GM12865 (cell line): ENCODE measurements around the gene C5orf22.

Source experiments
- DNase-seq: peaks from one replicate; pipeline ENCODE4 v3.0.0; 2010; ENCODE audit warnings: low read depth
- H3K4me3 ChIP-seq: 2 replicates; pipeline ENCODE4 v1.5.1; 2011; ENCODE audit warnings: mild to moderate bottlenecking, low read depth, low read length, control low read depth
- TF ChIP-seq, protein P1 (sequence below): IDR thresholded peaks from 2 replicates; pipeline ENCODE4 v1.5.1; 2011; ENCODE audit warnings: low read length, control low read depth, low read depth, inconsistent platforms; ENCODE audit not compliant: insufficient read depth; ENCODE audit errors: missing control alignments

C5orf22 gene

DNA sequence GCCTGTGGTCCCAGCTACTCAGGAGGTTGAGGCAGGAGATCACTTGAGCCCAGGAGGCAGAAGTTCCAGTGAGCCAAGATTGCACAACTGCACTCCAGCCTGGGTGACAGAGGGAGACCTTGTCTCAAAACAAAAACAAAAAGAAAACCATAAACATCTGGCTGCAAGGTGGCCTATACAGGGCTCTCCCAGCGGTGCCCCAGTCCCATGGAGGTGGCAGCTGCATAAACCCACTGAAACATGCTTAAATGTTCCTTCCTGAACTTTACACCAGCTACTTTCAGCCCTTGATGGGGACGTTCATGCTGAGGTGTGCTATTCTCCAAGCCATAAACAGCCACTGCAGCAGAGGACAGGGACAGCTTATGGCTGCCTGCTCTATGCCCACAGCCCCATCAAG is 35.8 kb upstream of the C5orf22 start:
- TF ChIP-seq, protein P1, sequence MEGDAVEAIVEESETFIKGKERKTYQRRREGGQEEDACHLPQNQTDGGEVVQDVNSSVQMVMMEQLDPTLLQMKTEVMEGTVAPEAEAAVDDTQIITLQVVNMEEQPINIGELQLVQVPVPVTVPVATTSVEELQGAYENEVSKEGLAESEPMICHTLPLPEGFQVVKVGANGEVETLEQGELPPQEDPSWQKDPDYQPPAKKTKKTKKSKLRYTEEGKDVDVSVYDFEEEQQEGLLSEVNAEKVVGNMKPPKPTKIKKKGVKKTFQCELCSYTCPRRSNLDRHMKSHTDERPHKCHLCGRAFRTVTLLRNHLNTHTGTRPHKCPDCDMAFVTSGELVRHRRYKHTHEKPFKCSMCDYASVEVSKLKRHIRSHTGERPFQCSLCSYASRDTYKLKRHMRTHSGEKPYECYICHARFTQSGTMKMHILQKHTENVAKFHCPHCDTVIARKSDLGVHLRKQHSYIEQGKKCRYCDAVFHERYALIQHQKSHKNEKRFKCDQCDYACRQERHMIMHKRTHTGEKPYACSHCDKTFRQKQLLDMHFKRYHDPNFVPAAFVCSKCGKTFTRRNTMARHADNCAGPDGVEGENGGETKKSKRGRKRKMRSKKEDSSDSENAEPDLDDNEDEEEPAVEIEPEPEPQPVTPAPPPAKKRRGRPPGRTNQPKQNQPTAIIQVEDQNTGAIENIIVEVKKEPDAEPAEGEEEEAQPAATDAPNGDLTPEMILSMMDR = no peak
- no peak for DNase-seq
- no peak overlapping the region for H3K4me3 ChIP-seq

DNA sequence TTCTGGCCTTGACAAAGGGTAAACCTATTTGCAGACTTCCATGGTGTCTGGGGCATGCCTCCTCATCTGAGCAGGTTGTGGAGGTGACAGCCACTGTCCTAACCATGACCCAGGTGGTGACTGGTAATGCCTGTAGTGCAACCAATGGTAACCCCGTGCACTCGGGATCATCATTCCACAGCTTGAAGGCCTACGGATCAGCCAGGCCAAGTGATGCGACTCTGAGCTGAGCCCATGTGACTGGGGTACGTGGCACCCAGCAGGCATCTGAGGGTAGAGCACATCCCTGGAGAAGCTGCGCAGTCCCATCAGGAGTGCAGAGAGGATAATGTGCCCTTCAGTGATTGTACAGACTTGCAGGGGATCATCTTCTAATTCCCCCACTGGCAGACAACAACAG is 35.2 kb upstream of the C5orf22 start:
- TF ChIP-seq, protein P1 = no peak
- DNase-seq = no peak
- no peak overlapping the region for H3K4me3 ChIP-seq

DNA sequence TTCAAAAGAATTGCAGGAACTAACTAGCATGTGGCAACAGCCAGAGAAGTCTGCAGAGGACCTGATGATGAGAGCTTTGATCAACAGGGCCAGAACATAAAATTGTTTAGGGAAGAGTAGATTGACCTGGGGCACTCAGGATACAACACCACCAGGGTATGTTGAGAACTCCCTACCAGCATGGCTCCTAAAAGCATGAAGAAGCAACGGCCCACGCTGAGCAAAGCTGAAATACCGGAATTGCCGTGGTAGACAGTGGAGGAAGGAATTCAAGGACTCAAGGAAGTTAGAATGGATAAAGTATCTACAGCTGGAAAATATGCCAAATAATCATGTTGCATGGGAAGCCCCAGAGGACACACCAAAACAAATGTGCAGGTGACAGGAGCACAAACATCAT is 31.8 kb upstream of the C5orf22 start:
- no peak overlapping the region for H3K4me3 ChIP-seq
- TF ChIP-seq, protein P1 = no peak
- DNase-seq = no peak

DNA sequence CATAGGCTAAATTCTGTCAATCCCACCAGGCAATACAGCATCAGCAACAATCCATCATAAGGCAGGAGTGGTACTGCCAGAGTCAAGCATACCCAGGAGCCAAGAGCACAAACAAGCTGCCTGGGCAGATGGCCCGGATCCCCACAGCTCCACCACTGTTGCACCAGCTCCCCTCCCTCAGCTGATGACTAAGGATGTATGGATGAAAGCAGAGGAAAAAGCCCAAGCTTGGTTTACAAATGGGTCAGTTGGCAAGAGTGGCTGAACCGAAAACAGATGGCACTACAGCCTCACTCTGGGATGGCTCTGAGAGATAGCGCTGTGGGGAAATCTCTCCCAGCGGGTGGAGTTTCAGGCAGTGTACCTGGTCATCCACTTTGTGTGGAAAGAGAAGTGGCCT is 29.6 kb upstream of the C5orf22 start:
- no peak overlapping the region for H3K4me3 ChIP-seq
- no peak for DNase-seq
- TF ChIP-seq, protein P1 = no peak

DNA sequence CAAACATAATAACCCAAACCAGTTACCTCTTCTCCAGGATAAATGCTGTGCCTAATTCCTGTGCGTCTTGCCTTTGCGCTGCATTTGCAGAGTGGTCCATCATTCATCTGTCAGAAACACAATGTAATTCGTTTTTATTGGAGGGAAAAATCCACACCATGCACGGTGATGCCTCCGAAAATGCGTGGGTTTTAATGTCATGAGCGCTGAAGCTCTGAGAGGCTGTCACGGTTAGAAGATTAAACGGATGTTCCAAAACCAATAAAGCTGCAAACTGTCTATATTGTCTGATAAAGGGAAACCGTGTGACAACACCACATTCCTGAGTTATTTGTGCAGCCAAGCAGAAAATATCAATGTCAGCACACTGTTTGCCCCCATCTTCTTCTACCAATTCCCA is 27.6 kb upstream of the C5orf22 start:
- no peak for DNase-seq
- H3K4me3 ChIP-seq = no peak overlapping the region
- TF ChIP-seq, protein P1 = no peak

DNA sequence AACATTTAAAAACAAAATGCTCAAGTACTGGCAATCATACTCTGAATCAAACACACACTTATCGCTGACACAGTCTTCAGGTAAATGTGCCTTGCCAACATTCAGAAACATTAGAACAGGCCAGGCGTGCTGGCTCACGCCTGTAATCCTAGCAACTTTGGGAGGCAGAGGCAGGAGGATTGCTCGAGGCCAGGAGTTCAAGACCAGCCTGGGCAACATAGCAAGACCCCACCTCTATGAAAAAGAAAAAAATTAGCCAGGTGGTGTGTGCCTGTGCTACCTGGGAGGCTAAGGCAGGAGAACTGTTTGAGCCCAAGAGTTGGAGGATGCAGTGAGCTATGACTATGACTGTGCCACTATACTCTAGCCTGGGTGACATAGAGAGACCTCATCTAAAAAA is 20.8 kb upstream of the C5orf22 start:
- TF ChIP-seq, protein P1 = no peak
- H3K4me3 ChIP-seq = no peak overlapping the region
- DNase-seq = no peak

DNA sequence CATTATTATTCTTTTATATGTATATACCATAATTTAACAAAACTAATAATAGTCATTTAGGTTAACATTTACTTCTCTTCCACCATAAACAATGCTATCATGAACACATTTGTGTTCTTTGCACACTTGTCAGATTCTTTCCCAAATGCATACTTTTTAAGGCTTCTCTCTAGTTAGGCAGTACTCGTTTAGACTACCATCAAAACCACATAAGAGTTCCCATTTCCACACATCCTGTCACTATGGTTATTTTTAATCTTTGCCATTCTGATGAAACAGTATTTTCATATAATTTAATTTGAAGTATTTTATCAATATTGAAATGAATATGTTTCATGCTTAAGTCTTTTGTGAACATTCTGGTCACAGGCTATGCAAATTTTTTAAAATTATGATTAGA is 15.3 kb upstream of the C5orf22 start:
- DNase-seq = no peak
- TF ChIP-seq, protein P1 = no peak
- no peak overlapping the region for H3K4me3 ChIP-seq
